ENCODE measurements around the gene CLC. TPM values are rescaled to one million over a fixed set of nuclear protein-coding genes. Genes with fewer than 3 reads are reported as not detected.

CLC gene
- total and polyA plus RNA-seq, 8 donors: 1.7 to 2.8 TPM; not detected in 6

GRCh38 chr19:39738814-39739213 lies 985 bp upstream of the CLC start:
- WGBS, 5 donors: 32 to 54% (median 42%) methylated on average over 3 of the region's 3 CpGs
- H3K9me3 ChIP-seq: no peaks in the 10 kb centered on the region
- H3K4me1 ChIP-seq: no peaks in the 10 kb centered on the region
- no peak for DNase-seq
- peaks cover 0 to 6% (median 0%) of the 10 kb centered on the region in 3 donors for H3K27me3 ChIP-seq
- no peak overlapping the region for H3K27ac ChIP-seq
- intact Hi-C loops (cut with DNase I; ENCODE audit: low total_unique reads): no loop called here
- no peaks in the 10 kb centered on the region for H3K36me3 ChIP-seq
- H3K4me3 ChIP-seq: no peak overlapping the region
- TF ChIP-seq EP300 (IDR thresholded peaks at IDR 0.05): no peak

- DNase-seq: no peak
- no peaks in the 10 kb centered on the region for H3K4me1 ChIP-seq
- H3K36me3 ChIP-seq: no peaks in the 10 kb centered on the region
- H3K27me3 ChIP-seq: peaks cover 0 to 6% (median 0%) of the 10 kb centered on the region in 3 donors
- no peaks in the 10 kb centered on the region for H3K9me3 ChIP-seq
- H3K4me3 ChIP-seq: no peak overlapping the region
- no peak for TF ChIP-seq EP300 (IDR thresholded peaks at IDR 0.05)
- TF ChIP-seq, protein P1, sequence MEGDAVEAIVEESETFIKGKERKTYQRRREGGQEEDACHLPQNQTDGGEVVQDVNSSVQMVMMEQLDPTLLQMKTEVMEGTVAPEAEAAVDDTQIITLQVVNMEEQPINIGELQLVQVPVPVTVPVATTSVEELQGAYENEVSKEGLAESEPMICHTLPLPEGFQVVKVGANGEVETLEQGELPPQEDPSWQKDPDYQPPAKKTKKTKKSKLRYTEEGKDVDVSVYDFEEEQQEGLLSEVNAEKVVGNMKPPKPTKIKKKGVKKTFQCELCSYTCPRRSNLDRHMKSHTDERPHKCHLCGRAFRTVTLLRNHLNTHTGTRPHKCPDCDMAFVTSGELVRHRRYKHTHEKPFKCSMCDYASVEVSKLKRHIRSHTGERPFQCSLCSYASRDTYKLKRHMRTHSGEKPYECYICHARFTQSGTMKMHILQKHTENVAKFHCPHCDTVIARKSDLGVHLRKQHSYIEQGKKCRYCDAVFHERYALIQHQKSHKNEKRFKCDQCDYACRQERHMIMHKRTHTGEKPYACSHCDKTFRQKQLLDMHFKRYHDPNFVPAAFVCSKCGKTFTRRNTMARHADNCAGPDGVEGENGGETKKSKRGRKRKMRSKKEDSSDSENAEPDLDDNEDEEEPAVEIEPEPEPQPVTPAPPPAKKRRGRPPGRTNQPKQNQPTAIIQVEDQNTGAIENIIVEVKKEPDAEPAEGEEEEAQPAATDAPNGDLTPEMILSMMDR (IDR thresholded peaks at IDR 0.05): no peak
- no peak for TF ChIP-seq POLR2A (IDR thresholded peaks at IDR 0.05)
- TF ChIP-seq POLR2AphosphoS5 (IDR thresholded peaks at IDR 0.05): no peak
- intact Hi-C loops (cut with DNase I; ENCODE audit: low total_unique reads): no loop called here
- H3K27ac ChIP-seq: no peak overlapping the region
- WGBS, 5 donors: 68 to 80% (median 70%) methylated on average over 3 of the region's 3 CpGs
These were observed 478 bp downstream of the CLC start for GRCh38 chr19:39737351-39737750.

GRCh38 chr19:39736088-39736487 lies 1.7 kb downstream of the CLC start:
- WGBS, 5 donors: 60 to 77% (median 63%) methylated on average over 5 of the region's 5 CpGs
- TF ChIP-seq POLR2AphosphoS5 (IDR thresholded peaks at IDR 0.05) (no peak), EP300 (IDR thresholded peaks at IDR 0.05) (no peak), POLR2A (IDR thresholded peaks at IDR 0.05) (no peak)
- TF ChIP-seq, protein P1 (IDR thresholded peaks at IDR 0.05): no peak
- no peaks in the 10 kb centered on the region for H3K4me1 ChIP-seq
- no peak overlapping the region for H3K27ac ChIP-seq
- H3K4me3 ChIP-seq: no peak overlapping the region
- no peaks in the 10 kb centered on the region for H3K9me3 ChIP-seq
- intact Hi-C loops (cut with DNase I; ENCODE audit: low total_unique reads): no loop called here
- H3K36me3 ChIP-seq: no peaks in the 10 kb centered on the region
- H3K27me3 ChIP-seq: peaks cover 0 to 6% (median 0%) of the 10 kb centered on the region in 3 donors
- DNase-seq: no peak

- Histone ChIP-seq H3K27ac (no peak overlapping the region), H3K36me3 (no peaks in the 10 kb centered on the region), H3K4me3 (no peak overlapping the region), H3K27me3 (peaks cover 0 to 6% (median 0%) of the 10 kb centered on the region in 3 donors), H3K4me1 (no peaks in the 10 kb centered on the region), H3K9me3 (no peaks in the 10 kb centered on the region)
- intact Hi-C loops (cut with DNase I; ENCODE audit: low total_unique reads): no loop called here
- WGBS, 5 donors: 37 to 63% (median 45%) methylated on average over 3 of the region's 3 CpGs
- DNase-seq: no peak
- TF ChIP-seq POLR2A (IDR thresholded peaks at IDR 0.05): no peak
- no peak for TF ChIP-seq EP300 (IDR thresholded peaks at IDR 0.05)
- TF ChIP-seq POLR2AphosphoS5 (IDR thresholded peaks at IDR 0.05): no peak
- TF ChIP-seq, protein P1 (IDR thresholded peaks at IDR 0.05): no peak
These were observed 2.1 kb downstream of the CLC start for GRCh38 chr19:39735688-39736087.

- H3K27me3 ChIP-seq: peaks cover 0 to 11% (median 0%) of the 10 kb centered on the region in 3 donors
- H3K27ac ChIP-seq: no peak overlapping the region
- no peak for TF ChIP-seq POLR2AphosphoS5 (IDR thresholded peaks at IDR 0.05)
- TF ChIP-seq POLR2A (IDR thresholded peaks at IDR 0.05): no peak
- TF ChIP-seq, protein P1 (IDR thresholded peaks at IDR 0.05): no peak
- TF ChIP-seq EP300 (IDR thresholded peaks at IDR 0.05): no peak
- no peak overlapping the region for H3K4me3 ChIP-seq
- no peaks in the 10 kb centered on the region for H3K36me3 ChIP-seq
- no peaks in the 10 kb centered on the region for H3K4me1 ChIP-seq
- DNase-seq: no peak
- 79 to 94% (median 89%) methylated on average over 2 of the region's 2 CpGs for WGBS, 5 donors
- no peaks in the 10 kb centered on the region for H3K9me3 ChIP-seq
- intact Hi-C loops (cut with DNase I; ENCODE audit: low total_unique reads): no loop called here
These were observed 4.0 kb downstream of the CLC start for GRCh38 chr19:39733841-39734240.
